Prostate gland (tissue), 2 donors: Measurements from ENCODE around the gene DLL1.

ENCODE experiments used
- POLR2A ChIP-seq: fragments of 450-650 bp; IDR thresholded peaks from one replicate; pipeline ENCODE4 v1.6.1; 2016; ENCODE audit warnings: antibody characterized with exemption, mild to moderate bottlenecking
- POLR2AphosphoS5 ChIP-seq: sonication (generic); formaldehyde crosslinking; IDR thresholded peaks from one replicate; pipeline ENCODE4 v1.6.1; 2017; ENCODE audit warnings: antibody characterized with exemption
- TF ChIP-seq, protein P1 (sequence below), 4 experiments: fragments of 200-600 bp in 2 of 4; fragments of 450-650 bp in 2 of 4; sonication (generic) in 2 of 4; IDR thresholded peaks; 1 replicate in 3 of 4; 2 replicates in 1 of 4; pipeline ENCODE4 v1.5.1; 2016 to 2019; ENCODE audit warnings: antibody characterized with exemption in 4 of 4, mild to moderate bottlenecking in 2 of 4, moderate library complexity in 2 of 4

DNA sequence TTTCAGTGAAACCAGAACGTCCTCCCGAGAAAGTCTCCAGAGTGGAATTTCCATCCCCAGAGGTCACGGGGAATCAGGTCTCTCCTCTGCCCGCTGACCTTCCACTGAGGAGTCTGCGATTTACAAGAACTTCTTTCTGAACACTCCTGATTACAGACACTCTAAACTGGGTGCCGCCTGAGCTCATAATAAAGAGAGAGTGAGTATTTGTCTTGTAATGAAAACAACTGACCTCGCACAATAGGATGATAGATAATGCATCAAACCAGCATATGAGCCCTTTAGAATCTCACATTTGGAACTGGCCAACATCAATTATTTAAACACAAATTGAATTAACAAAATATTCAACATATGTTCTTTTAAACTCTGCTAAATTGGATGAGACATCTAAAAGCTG, 47.5 kb downstream of the DLL1 start:
- TF ChIP-seq POLR2AphosphoS5 (no peak), POLR2A (no peak)
- TF ChIP-seq, protein P1, sequence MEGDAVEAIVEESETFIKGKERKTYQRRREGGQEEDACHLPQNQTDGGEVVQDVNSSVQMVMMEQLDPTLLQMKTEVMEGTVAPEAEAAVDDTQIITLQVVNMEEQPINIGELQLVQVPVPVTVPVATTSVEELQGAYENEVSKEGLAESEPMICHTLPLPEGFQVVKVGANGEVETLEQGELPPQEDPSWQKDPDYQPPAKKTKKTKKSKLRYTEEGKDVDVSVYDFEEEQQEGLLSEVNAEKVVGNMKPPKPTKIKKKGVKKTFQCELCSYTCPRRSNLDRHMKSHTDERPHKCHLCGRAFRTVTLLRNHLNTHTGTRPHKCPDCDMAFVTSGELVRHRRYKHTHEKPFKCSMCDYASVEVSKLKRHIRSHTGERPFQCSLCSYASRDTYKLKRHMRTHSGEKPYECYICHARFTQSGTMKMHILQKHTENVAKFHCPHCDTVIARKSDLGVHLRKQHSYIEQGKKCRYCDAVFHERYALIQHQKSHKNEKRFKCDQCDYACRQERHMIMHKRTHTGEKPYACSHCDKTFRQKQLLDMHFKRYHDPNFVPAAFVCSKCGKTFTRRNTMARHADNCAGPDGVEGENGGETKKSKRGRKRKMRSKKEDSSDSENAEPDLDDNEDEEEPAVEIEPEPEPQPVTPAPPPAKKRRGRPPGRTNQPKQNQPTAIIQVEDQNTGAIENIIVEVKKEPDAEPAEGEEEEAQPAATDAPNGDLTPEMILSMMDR (IDR thresholded peaks at IDR 0.05), result no peak
